ENCODE results near the gene KCNH5. TPM values are rescaled to one million over a fixed set of nuclear protein-coding genes. Genes with fewer than 3 reads are reported as not detected.

The KCNH5 gene
- total and polyA plus RNA-seq, 4 donors: not detected

DNA sequence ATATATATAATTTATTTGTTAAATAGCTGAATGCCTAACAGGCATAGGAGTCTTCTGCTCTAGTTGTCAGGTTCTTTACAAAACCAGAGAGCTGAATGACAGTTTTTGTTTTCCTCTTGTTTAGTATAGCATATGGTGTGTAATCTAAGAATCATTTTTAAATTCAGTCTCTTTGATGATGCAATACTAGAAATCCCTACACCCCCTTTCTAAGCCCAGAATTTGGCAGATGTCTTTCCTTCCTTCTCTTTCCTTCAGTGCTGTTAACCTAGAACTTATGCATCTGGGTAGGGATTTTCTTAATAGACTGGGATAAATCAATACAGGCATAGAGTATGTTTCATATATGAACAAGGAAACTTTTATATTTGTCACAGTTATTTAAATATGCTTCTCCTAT is 198.1 kb downstream of the KCNH5 start:
- no peaks in the 10 kb centered on the region for H3K9me3 ChIP-seq (ENCODE audit: control insufficient read depth in 4 of 4, low read length in 3 of 4)
- no peaks in the 10 kb centered on the region for H3K27me3 ChIP-seq (ENCODE audit: control insufficient read depth in 4 of 4, insufficient read depth in 4 of 4, low read length in 3 of 4)
- TF ChIP-seq RAD21 (IDR thresholded peaks at IDR 0.05): no peak
- no peak for TF ChIP-seq HNF4A (conservative IDR thresholded peaks at IDR 0.05)
- no peak for TF ChIP-seq FOXA1 (IDR thresholded peaks at IDR 0.05)
- TF ChIP-seq YY1 (IDR thresholded peaks at IDR 0.05): no peak
- TF ChIP-seq FOXA2 (IDR thresholded peaks at IDR 0.05): no peak
- no peak for TF ChIP-seq TAF1 (conservative IDR thresholded peaks at IDR 0.05)
- TF ChIP-seq, protein P1, sequence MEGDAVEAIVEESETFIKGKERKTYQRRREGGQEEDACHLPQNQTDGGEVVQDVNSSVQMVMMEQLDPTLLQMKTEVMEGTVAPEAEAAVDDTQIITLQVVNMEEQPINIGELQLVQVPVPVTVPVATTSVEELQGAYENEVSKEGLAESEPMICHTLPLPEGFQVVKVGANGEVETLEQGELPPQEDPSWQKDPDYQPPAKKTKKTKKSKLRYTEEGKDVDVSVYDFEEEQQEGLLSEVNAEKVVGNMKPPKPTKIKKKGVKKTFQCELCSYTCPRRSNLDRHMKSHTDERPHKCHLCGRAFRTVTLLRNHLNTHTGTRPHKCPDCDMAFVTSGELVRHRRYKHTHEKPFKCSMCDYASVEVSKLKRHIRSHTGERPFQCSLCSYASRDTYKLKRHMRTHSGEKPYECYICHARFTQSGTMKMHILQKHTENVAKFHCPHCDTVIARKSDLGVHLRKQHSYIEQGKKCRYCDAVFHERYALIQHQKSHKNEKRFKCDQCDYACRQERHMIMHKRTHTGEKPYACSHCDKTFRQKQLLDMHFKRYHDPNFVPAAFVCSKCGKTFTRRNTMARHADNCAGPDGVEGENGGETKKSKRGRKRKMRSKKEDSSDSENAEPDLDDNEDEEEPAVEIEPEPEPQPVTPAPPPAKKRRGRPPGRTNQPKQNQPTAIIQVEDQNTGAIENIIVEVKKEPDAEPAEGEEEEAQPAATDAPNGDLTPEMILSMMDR (IDR thresholded peaks at IDR 0.05; ENCODE audit: low read depth, low read length, missing input control): no peak
- TF ChIP-seq GABPA (IDR thresholded peaks at IDR 0.05 in 1 of 2, conservative IDR thresholded peaks at IDR 0.05 in 1 of 2): no peak
- no peak for TF ChIP-seq EGR1 (IDR thresholded peaks at IDR 0.05; ENCODE audit: low read depth in 2 of 2)
- no peak overlapping the region for H3K27ac ChIP-seq (ENCODE audit: low read depth in 1 of 2, low read length in 2 of 2)
- no peaks in the 10 kb centered on the region for H3K4me1 ChIP-seq (ENCODE audit: control insufficient read depth in 4 of 4, insufficient read depth in 4 of 4, low read length in 3 of 4)
- H3K9ac ChIP-seq (ENCODE audit: low read depth in 1 of 2, low read length in 2 of 2): no peak overlapping the region
- no peaks in the 10 kb centered on the region for H3K36me3 ChIP-seq (ENCODE audit: control insufficient read depth in 4 of 4, insufficient read depth in 3 of 4, low read depth in 1 of 4, low read length in 3 of 4)
- H3K4me3 ChIP-seq (ENCODE audit: low read depth in 1 of 3, low read length in 3 of 3): no peak overlapping the region
- no peak for DNase-seq (ENCODE audit: low spot score)

GRCh38 chr14:62844546-62844945 is 200.7 kb downstream of the KCNH5 start:
- H3K4me3 ChIP-seq (ENCODE audit: low read depth in 1 of 3, low read length in 3 of 3): no peak overlapping the region
- no peak for DNase-seq (ENCODE audit: low spot score)
- WGBS: 74% methylated on average over 2 of the region's 2 CpGs
- no peaks in the 10 kb centered on the region for H3K9me3 ChIP-seq (ENCODE audit: control insufficient read depth in 4 of 4, low read length in 3 of 4)
- TF ChIP-seq FOXA2 (IDR thresholded peaks at IDR 0.05): no peak
- no peak for TF ChIP-seq RXRA (IDR thresholded peaks at IDR 0.05)
- no peak for TF ChIP-seq TAF1 (conservative IDR thresholded peaks at IDR 0.05)
- TF ChIP-seq NR2F2 (IDR thresholded peaks at IDR 0.05): no peak
- no peak for TF ChIP-seq GABPA (IDR thresholded peaks at IDR 0.05 in 1 of 2, conservative IDR thresholded peaks at IDR 0.05 in 1 of 2)
- TF ChIP-seq JUND (IDR thresholded peaks at IDR 0.05): no peak
- TF ChIP-seq, protein P2, sequence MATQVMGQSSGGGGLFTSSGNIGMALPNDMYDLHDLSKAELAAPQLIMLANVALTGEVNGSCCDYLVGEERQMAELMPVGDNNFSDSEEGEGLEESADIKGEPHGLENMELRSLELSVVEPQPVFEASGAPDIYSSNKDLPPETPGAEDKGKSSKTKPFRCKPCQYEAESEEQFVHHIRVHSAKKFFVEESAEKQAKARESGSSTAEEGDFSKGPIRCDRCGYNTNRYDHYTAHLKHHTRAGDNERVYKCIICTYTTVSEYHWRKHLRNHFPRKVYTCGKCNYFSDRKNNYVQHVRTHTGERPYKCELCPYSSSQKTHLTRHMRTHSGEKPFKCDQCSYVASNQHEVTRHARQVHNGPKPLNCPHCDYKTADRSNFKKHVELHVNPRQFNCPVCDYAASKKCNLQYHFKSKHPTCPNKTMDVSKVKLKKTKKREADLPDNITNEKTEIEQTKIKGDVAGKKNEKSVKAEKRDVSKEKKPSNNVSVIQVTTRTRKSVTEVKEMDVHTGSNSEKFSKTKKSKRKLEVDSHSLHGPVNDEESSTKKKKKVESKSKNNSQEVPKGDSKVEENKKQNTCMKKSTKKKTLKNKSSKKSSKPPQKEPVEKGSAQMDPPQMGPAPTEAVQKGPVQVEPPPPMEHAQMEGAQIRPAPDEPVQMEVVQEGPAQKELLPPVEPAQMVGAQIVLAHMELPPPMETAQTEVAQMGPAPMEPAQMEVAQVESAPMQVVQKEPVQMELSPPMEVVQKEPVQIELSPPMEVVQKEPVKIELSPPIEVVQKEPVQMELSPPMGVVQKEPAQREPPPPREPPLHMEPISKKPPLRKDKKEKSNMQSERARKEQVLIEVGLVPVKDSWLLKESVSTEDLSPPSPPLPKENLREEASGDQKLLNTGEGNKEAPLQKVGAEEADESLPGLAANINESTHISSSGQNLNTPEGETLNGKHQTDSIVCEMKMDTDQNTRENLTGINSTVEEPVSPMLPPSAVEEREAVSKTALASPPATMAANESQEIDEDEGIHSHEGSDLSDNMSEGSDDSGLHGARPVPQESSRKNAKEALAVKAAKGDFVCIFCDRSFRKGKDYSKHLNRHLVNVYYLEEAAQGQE (IDR thresholded peaks at IDR 0.05): no peak
- H3K9ac ChIP-seq (ENCODE audit: low read depth in 1 of 2, low read length in 2 of 2): no peak overlapping the region
- H3K27ac ChIP-seq (ENCODE audit: low read depth in 1 of 2, low read length in 2 of 2): no peak overlapping the region
- H3K27me3 ChIP-seq (ENCODE audit: control insufficient read depth in 4 of 4, insufficient read depth in 4 of 4, low read length in 3 of 4): no peaks in the 10 kb centered on the region
- H3K4me1 ChIP-seq (ENCODE audit: control insufficient read depth in 4 of 4, insufficient read depth in 4 of 4, low read length in 3 of 4): no peaks in the 10 kb centered on the region
- H3K36me3 ChIP-seq (ENCODE audit: control insufficient read depth in 4 of 4, insufficient read depth in 3 of 4, low read depth in 1 of 4, low read length in 3 of 4): no peaks in the 10 kb centered on the region

DNA sequence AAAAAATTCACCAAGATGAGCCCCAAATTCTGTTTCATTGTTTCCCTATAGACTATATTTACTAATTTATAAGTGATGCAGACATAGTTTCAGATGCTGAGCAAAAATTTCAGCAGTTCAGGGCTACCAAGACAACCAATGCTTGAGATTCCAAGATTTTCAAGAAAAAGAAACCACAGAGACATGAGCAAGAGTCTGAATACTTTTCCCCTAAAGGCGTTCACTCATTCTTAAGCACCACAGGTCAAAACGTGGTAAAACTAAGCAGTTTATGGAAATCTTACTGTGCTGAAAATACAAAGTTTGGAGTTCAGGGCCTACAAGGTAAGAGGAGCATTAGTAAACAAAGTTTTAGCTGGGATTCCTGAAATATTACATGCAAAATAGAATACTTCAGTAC is 221.2 kb downstream of the KCNH5 start:
- WGBS: 56% methylated on average over 2 of the region's 2 CpGs
- no peak for DNase-seq (ENCODE audit: low spot score)
- Histone ChIP-seq H3K9me3 (ENCODE audit: control insufficient read depth in 4 of 4, low read length in 3 of 4) (peaks cover 0 to 5% (median 0%) of the 10 kb centered on the region in 4 donors), H3K27ac (ENCODE audit: low read depth in 1 of 2, low read length in 2 of 2) (no peak overlapping the region), H3K4me3 (ENCODE audit: low read depth in 1 of 3, low read length in 3 of 3) (no peak overlapping the region), H3K4me1 (ENCODE audit: control insufficient read depth in 4 of 4, insufficient read depth in 4 of 4, low read length in 3 of 4) (no peaks in the 10 kb centered on the region), H3K27me3 (ENCODE audit: control insufficient read depth in 4 of 4, insufficient read depth in 4 of 4, low read length in 3 of 4) (peaks cover 0 to 6% (median 0%) of the 10 kb centered on the region in 4 donors), H3K36me3 (ENCODE audit: control insufficient read depth in 4 of 4, insufficient read depth in 3 of 4, low read depth in 1 of 4, low read length in 3 of 4) (no peaks in the 10 kb centered on the region), H3K9ac (ENCODE audit: low read depth in 1 of 2, low read length in 2 of 2) (no peak overlapping the region)
- TF ChIP-seq JUND (IDR thresholded peaks at IDR 0.05) (no peak), SP1 (IDR thresholded peaks at IDR 0.05) (no peak), ATF3 (IDR thresholded peaks at IDR 0.05) (no peak), TAF1 (conservative IDR thresholded peaks at IDR 0.05) (no peak), ZBTB33 (IDR thresholded peaks at IDR 0.05) (no peak), RXRA (IDR thresholded peaks at IDR 0.05) (no peak), HNF4G (IDR thresholded peaks at IDR 0.05) (no peak), FOXA2 (IDR thresholded peaks at IDR 0.05) (no peak)
- TF ChIP-seq, protein P1 (IDR thresholded peaks at IDR 0.05; ENCODE audit: low read depth, low read length, missing input control): no peak
- TF ChIP-seq, protein P3, sequence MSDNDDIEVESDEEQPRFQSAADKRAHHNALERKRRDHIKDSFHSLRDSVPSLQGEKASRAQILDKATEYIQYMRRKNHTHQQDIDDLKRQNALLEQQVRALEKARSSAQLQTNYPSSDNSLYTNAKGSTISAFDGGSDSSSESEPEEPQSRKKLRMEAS (IDR thresholded peaks at IDR 0.05): no peak

Measured in liver (tissue), 9 donors.